Hematopoietic multipotent progenitor cell (in vitro differentiated cells): ENCODE measurements around the gene RNF150. TPM values are rescaled to one million over a fixed set of nuclear protein-coding genes. Genes with fewer than 3 reads are reported as not detected.

Experiments
- DNase-seq, 3 donors: peaks; one replicate each; pipeline ENCODE4 v3.0.0-alpha.2; 2011 to 2015; ENCODE audit warnings: low read depth in 2 of 3, low spot score in 2 of 3
- total RNA-seq: library from RNA; depleted of rRNA; stranded (reverse); fragments of >200 nt; gene quantifications from one replicate; pipeline ENCODE4 v1.2.3, GENCODE V29; 2012

RNF150 gene
- total RNA-seq, 1 donor, result 4.0 TPM

GRCh38 chr4:140875746-140876452 is 257.4 kb downstream of the RNF150 start:
- DNase-seq, result no peak

GRCh38 chr4:140874056-140874455 is 259.2 kb downstream of the RNF150 start:
- peak in 1 of 3 donors; percentile 35 for DNase-seq

GRCh38 chr4:140871368-140871767 is 261.9 kb downstream of the RNF150 start:
- no peak for DNase-seq

DNA sequence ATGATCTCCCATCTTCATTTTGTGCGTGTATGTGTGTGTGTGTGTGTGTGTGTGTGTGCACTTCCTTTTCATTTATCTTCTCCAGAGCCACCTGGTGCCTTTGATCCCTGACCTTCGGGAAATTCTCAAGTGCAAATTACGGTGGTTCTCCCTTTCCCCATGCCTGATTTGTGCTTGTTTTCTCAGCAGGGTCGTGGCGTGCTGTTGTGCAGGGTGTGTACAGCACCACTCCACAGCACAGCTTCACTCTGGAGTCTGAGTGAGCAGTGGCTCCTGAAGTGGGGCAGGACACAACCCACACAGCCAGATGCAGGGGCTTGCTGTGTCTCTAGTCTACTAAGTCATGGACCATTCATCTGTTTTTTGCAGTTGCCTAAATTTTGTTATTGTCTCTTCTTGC is 262.8 kb downstream of the RNF150 start:
- no peak for DNase-seq

- DNase-seq, result no peak
Observed at GRCh38 chr4:140869446-140869845, 263.8 kb downstream of the RNF150 start.

- DNase-seq, result no peak
Observed at GRCh38 chr4:140867356-140867755, 265.9 kb downstream of the RNF150 start.

GRCh38 chr4:140866492-140867005 is 266.7 kb downstream of the RNF150 start:
- DNase-seq, result no peak

GRCh38 chr4:140865253-140866217 is 267.7 kb downstream of the RNF150 start:
- DNase-seq, result no peak

DNA sequence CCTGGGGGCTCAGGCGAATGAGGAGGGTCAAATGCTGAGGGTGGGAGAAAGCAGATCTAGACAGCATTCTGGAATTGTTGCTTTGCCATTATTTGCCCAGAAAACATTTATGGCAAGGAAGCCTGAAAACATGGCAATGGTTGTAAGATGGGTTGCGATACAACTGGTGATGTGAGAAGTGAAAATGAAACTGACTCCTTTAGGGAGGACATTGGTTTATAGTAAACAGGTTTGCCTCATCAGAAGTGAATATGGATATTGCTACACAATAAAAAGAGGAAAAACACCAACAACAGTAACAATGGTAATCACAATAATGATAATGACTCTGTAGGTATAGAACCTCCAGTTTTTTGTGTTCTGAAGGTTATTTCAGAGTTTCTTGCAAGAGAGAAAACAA is 270.1 kb downstream of the RNF150 start:
- no peak for DNase-seq

- no peak for DNase-seq
Observed at GRCh38 chr4:140862177-140862442, 271.2 kb downstream of the RNF150 start.

- peak; percentile 6 to 89 (median 78) for DNase-seq
Observed at GRCh38 chr4:140861359-140862176, 271.7 kb downstream of the RNF150 start.

DNA sequence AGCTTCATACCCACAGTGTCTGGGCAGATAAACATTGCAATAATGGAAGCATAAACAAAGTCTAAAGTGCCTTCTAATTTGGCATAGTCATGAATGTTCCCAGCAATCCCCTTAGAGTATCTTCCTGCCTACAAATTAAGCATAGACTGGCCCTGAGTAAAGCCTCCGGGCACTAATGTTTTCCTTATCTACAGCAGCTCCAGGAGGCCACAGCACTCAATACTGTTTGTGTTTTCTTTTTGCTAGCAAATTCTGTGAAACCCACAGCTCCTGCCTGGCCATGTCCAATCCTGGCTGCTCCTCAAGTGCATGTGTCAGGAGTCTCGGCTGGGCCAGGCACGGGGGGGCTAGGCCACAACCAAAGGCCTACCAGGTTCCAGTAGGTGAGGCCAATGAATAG is 274.4 kb downstream of the RNF150 start:
- no peak for DNase-seq

- no peak for DNase-seq
Observed at GRCh38 chr4:140857111-140857510, 276.2 kb downstream of the RNF150 start.

GRCh38 chr4:140856621-140857062 is 276.6 kb downstream of the RNF150 start:
- no peak for DNase-seq

GRCh38 chr4:140854168-140854567 is 279.1 kb downstream of the RNF150 start:
- DNase-seq, result no peak

- no peak for DNase-seq
Observed at GRCh38 chr4:140851804-140852203, 281.5 kb downstream of the RNF150 start.

DNA sequence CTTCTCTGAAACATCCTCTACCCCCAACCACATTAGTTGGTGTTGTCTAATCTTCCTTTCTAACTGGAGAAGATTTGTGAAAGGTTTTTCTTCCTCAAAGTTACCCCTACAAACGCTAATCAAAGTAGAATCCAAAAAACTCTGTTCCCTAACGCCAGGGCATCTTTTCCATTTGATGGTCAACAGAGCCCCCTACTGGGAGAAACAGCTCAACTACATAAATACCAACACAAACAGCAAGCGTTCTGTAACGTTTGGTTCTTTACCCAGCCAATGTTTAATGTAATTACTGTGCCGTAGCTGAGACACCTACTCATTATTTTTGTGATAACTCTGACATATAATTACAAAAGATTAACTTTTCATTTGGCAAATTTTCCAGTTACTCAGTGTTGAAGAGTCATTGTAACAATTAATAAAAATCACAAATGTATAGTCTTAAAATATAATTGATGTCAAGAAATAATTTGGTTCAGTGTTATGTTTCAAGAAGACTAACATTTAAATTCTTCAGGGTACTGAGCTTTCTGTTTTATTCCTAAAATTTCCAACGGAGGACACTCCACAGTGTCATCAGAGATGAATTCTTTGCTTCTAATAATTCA is 282.1 kb downstream of the RNF150 start:
- peak in 2 of 3 donors; percentile 65 to 88 for DNase-seq

DNA sequence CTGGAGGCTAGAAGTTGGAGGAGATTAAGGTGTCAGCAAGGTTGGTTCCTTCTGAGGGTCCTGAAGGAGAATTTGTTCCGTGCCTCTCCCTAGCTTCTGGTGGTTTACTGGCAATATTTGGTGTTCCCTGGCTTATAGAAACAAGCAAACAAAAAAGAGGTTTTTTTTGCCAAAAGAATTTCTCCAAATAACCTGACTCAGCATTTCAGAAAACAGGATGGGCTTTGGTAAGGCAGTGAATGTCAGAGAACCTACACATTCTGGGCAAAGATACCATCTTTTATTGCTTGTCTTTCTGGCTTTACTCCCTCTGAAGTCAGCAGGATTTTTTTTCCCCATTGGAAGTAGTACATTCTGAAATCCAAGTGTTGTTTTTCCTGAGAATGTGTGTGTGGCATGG is 283.7 kb downstream of the RNF150 start:
- DNase-seq, result no peak

- no peak for DNase-seq
Observed at GRCh38 chr4:140846736-140847135, 286.5 kb downstream of the RNF150 start.

GRCh38 chr4:140844061-140844460 is 289.2 kb downstream of the RNF150 start:
- no peak for DNase-seq
